Measurements from ENCODE around the gene ADAMTS14. TPM values are rescaled to one million over a fixed set of nuclear protein-coding genes. Genes with fewer than 3 reads are reported as not detected.

ADAMTS14 gene
- total RNA-seq, 2 experiments from 2014 or later, result not detected

DNA sequence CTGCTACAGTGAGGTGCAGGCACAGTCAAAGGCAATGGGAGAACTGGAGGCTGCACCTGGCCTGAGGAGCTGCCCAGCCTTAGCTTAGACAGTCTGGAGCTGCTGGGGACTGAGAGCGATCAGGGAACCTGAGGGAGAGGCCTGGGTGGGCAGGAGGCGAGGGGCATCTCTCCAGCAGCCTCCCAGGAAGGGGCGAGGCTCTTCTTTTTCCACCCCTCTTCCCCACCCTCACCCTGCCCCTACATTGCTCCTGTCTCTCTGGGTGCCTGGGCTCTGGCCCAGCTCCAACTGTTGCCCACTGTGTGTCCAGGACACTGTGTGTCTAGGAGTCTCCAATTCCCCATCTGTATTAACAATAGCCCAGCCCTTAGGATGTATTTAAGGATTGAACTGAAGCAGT, 76.0 kb downstream of the ADAMTS14 start:
- no peak overlapping the region for H3K4me3 Mint-ChIP-seq
- no peaks in the 10 kb centered on the region for H3K36me3 Mint-ChIP-seq
- no peaks in the 10 kb centered on the region for H3K27me3 Mint-ChIP-seq
- ChIA-PET CTCF (interaction anchor here (0.8 to 1.2 kb wide), 3 partner anchors 9 to 198 kb away, joined by 3 to 4 read pairs (median 3); no protein-coding TSS in a partner anchor), POLR2A (no interaction called here)
- intact Hi-C loops (cut with micrococcal nuclease), result no loop called here
- no peaks in the 10 kb centered on the region for H3K9me3 Mint-ChIP-seq
- H3K27ac Mint-ChIP-seq, result no peak overlapping the region
- no peaks in the 10 kb centered on the region for H3K4me1 Mint-ChIP-seq (ENCODE audit: low read depth)
- no peak for DNase-seq

DNA sequence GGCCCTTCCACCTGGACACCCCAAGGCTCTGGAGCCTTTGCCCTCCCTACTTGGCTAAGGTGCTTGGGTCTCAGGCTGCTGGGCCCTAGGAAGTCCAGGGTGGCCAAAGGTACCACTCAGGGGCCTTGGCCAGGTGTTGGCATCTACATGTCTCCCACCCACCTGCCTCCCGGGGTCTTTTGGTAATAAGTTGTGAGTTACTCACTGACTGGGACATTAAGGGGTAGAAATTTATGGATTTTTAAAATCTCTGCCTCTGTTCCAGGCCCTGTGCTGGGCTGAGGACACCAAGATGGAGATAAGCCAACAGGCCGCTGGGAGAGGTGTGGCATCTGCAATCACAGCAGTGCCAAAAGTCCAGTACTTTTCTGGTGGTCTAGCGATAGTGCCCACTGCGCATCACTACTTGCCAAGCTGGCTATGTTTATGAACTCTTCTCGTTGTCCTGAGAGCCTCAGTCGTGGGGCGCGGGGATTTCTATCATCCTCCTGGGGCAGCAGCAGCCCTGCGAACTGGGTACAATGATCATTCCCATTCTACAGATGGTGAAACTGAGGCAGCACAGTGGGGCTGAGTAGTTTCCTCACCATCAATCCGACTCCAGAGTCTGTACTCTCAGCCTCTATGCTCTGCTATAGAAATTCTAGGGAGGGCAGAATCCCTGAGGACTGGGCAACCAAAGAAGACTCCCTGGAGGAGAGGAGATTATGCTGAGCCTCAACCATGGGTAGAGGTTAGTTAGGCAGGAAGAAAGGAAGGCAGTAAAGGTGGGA, 76.7 kb downstream of the ADAMTS14 start:
- POLR2A ChIA-PET, result no interaction called here
- Mint-ChIP-seq H3K9me3 (no peaks in the 10 kb centered on the region), H3K27ac (no peak overlapping the region), H3K4me3 (no peak overlapping the region), H3K27me3 (no peaks in the 10 kb centered on the region), H3K4me1 (ENCODE audit: low read depth) (no peaks in the 10 kb centered on the region), H3K36me3 (no peaks in the 10 kb centered on the region)
- CTCF ChIA-PET, result interaction anchor here (0.8 to 2.1 kb wide), 2 partner anchors 10 to 199 kb away, joined by 3 to 12 read pairs; no protein-coding TSS in a partner anchor
- intact Hi-C loops (cut with micrococcal nuclease), result no loop called here
- DNase-seq, result no peak

DNA sequence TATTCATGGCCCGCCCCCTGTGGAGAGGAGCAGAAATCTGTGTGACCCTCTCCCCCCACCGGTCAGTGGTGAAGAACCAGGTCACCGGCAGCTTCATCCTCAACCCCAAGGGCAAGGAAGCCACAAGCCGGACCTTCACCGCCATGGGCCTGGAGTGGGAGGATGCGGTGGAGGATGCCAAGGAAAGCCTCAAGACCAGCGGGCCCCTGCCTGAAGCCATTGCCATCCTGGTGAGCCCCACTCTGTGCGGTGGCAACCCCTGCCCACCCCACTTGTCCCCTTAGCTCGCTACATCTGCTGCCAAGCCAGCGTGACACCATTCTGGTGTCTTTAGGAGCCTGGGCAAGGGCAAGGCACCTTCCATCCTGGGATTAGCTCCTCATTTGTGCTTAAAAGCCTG, 77.5 kb downstream of the ADAMTS14 start:
- no peak overlapping the region for H3K4me3 Mint-ChIP-seq
- DNase-seq, result no peak
- no peaks in the 10 kb centered on the region for H3K27me3 Mint-ChIP-seq
- H3K36me3 Mint-ChIP-seq, result no peaks in the 10 kb centered on the region
- H3K4me1 Mint-ChIP-seq (ENCODE audit: low read depth), result no peaks in the 10 kb centered on the region
- no peak overlapping the region for H3K27ac Mint-ChIP-seq
- POLR2A ChIA-PET, result no interaction called here
- H3K9me3 Mint-ChIP-seq, result no peaks in the 10 kb centered on the region
- CTCF ChIA-PET, result interaction anchor here (2.1 kb wide), 1 partner anchor 10 kb away, joined by 12 read pairs; no protein-coding TSS in a partner anchor
- intact Hi-C loops (cut with micrococcal nuclease), result no loop called here

- no peaks in the 10 kb centered on the region for H3K27me3 Mint-ChIP-seq
- CTCF ChIA-PET, result interaction anchor here (2.1 kb wide), 1 partner anchor 9 kb away, joined by 12 read pairs; no protein-coding TSS in a partner anchor
- H3K9me3 Mint-ChIP-seq, result no peaks in the 10 kb centered on the region
- no peaks in the 10 kb centered on the region for H3K36me3 Mint-ChIP-seq
- no peak overlapping the region for H3K4me3 Mint-ChIP-seq
- no peak overlapping the region for H3K27ac Mint-ChIP-seq
- POLR2A ChIA-PET, result no interaction called here
- no peaks in the 10 kb centered on the region for H3K4me1 Mint-ChIP-seq (ENCODE audit: low read depth)
- DNase-seq, result no peak
- intact Hi-C loops (cut with micrococcal nuclease), result no loop called here
Measured at GRCh38 chr10:70750156-70750703, 77.9 kb downstream of the ADAMTS14 start.

- Mint-ChIP-seq H3K4me1 (ENCODE audit: low read depth) (no peaks in the 10 kb centered on the region), H3K36me3 (no peaks in the 10 kb centered on the region), H3K27ac (no peak overlapping the region), H3K27me3 (no peaks in the 10 kb centered on the region), H3K9me3 (no peaks in the 10 kb centered on the region), H3K4me3 (no peak overlapping the region)
- intact Hi-C loops (cut with micrococcal nuclease), result no loop called here
- no peak for DNase-seq
- ChIA-PET POLR2A (no interaction called here), CTCF (interaction anchor here (2.1 kb wide), 1 partner anchor 8 kb away, joined by 12 read pairs; no protein-coding TSS in a partner anchor)
Measured at GRCh38 chr10:70751356-70751755, 79.0 kb downstream of the ADAMTS14 start.

DNA sequence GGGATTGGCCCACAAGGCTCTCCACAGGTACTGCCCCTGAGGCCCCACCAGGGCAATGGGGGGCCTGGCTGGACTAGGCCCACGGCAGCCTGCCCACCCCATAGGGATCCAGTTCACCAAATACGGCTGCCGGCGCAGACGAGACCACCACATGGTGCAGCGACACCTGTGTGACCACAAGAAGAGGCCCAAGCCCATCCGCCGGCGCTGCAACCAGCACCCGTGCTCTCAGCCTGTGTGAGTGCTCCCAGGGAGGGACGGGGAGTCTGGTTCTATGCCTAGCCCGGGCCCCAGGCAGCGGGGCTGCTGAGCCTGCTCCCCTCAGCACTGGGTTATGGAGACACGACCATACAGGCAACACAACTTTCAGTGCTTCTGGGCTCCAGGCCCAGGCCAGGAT, 79.7 kb downstream of the ADAMTS14 start:
- H3K9me3 Mint-ChIP-seq, result no peaks in the 10 kb centered on the region
- no peak overlapping the region for H3K4me3 Mint-ChIP-seq
- no peaks in the 10 kb centered on the region for H3K27me3 Mint-ChIP-seq
- ChIA-PET CTCF (no interaction called here), POLR2A (no interaction called here)
- H3K36me3 Mint-ChIP-seq, result no peaks in the 10 kb centered on the region
- intact Hi-C loops (cut with micrococcal nuclease), result no loop called here
- no peak overlapping the region for H3K27ac Mint-ChIP-seq
- no peaks in the 10 kb centered on the region for H3K4me1 Mint-ChIP-seq (ENCODE audit: low read depth)
- DNase-seq, result no peak

- no peaks in the 10 kb centered on the region for H3K9me3 Mint-ChIP-seq
- ChIA-PET CTCF (interaction anchor here (3.1 kb wide), 1 partner anchor 193 kb away, joined by 10 read pairs; no protein-coding TSS in a partner anchor), POLR2A (no interaction called here)
- H3K27ac Mint-ChIP-seq, result no peak overlapping the region
- H3K4me1 Mint-ChIP-seq (ENCODE audit: low read depth), result no peaks in the 10 kb centered on the region
- no peak for DNase-seq
- H3K4me3 Mint-ChIP-seq, result no peak overlapping the region
- no peaks in the 10 kb centered on the region for H3K36me3 Mint-ChIP-seq
- intact Hi-C loops (cut with micrococcal nuclease), result no loop called here
- no peaks in the 10 kb centered on the region for H3K27me3 Mint-ChIP-seq
Measured at GRCh38 chr10:70752571-70752970, 80.3 kb downstream of the ADAMTS14 start.

DNA sequence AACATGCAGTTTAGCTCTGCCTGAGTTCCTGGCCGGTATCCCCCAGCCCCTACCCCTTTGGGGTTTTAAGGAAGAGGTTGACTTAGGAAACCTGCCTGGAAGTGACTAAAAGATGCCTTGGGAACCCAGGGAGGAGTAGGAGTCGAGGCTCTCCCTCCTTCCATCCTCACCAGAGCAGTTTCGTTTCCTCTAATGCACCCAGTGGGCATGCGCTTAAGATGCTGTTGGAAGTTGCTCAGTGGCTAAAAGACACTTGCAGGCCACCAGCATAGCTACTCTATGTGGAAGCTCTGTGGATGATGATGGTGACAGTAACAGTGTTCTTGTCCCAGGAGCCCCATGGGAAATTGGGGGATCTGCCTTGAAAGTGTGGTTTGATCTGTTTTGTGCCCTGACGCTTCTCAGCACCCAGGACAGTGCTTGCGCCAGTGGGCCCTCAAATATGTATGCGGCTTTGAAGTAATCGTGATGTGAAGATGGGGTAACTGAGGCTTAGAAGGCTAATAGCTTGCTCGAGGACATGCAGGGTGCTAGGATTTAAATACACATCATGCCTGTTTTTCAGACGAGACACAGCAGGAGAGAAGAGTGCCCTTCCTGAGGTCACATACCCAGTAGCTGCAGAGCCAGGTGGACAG, 80.8 kb downstream of the ADAMTS14 start:
- Mint-ChIP-seq H3K4me1 (ENCODE audit: low read depth) (no peaks in the 10 kb centered on the region), H3K36me3 (no peaks in the 10 kb centered on the region), H3K9me3 (no peaks in the 10 kb centered on the region), H3K4me3 (no peak overlapping the region), H3K27me3 (no peaks in the 10 kb centered on the region), H3K27ac (no peak overlapping the region)
- ChIA-PET POLR2A (no interaction called here), CTCF (interaction anchor here (2.5 to 3.1 kb wide), 2 partner anchors 194 to 202 kb away, joined by 10 to 13 read pairs; no protein-coding TSS in a partner anchor)
- DNase-seq, result no peak
- intact Hi-C loops (cut with micrococcal nuclease), result no loop called here

- intact Hi-C loops (cut with micrococcal nuclease), result no loop called here
- H3K9me3 Mint-ChIP-seq, result no peaks in the 10 kb centered on the region
- ChIA-PET CTCF (interaction anchor here (0.6 to 3.1 kb wide), 5 partner anchors 8 to 293 kb away, joined by 3 to 13 read pairs (median 6); no protein-coding TSS in a partner anchor), POLR2A (no interaction called here)
- no peak overlapping the region for H3K27ac Mint-ChIP-seq
- no peaks in the 10 kb centered on the region for H3K36me3 Mint-ChIP-seq
- H3K4me1 Mint-ChIP-seq (ENCODE audit: low read depth), result peaks cover 6% of the 10 kb centered on the region
- DNase-seq, result no peak
- H3K27me3 Mint-ChIP-seq, result no peaks in the 10 kb centered on the region
- no peak overlapping the region for H3K4me3 Mint-ChIP-seq
Measured at GRCh38 chr10:70753841-70754621, 81.7 kb downstream of the ADAMTS14 start.

DNA sequence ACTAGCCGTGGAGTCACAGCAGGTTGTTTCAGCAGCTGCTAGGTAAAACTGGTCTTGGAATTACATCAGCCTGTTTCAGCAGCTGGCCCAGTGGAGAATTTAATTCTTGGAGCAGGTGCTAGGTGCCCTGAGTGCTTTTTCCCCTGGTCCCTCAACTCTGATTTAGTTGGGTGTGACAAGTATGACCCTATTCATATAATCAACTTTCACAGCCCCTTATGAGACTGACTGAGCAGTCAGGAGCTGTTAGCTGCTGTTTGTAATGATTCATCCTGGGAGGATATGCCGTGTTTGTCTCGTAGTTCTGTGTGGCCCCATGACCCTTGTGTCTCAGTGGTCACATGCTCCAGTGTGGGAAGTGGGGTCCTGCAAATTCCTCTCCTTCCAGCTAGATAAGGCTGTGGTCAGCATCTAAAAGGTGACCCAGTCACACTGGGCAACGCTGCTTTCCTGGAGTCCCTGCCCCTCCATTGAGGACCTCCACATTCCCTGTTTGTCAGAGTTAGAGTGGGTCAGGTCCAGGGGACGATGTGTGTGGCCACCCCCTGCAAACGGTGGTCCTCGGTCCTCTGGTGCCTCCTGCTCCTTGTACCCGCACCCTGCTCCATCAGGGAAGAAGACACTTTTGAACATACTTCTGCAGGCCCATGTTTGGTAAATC, 84.5 kb downstream of the ADAMTS14 start:
- CTCF ChIA-PET, result interaction anchor here (4.0 to 6.1 kb wide), 3 partner anchors 197 to 295 kb away, joined by 25 to 85 read pairs (median 40); no protein-coding TSS in a partner anchor
- Mint-ChIP-seq H3K27ac (no peak overlapping the region), H3K27me3 (peaks cover 2% of the 10 kb centered on the region), H3K36me3 (no peaks in the 10 kb centered on the region), H3K4me3 (no peak overlapping the region), H3K4me1 (ENCODE audit: low read depth) (peaks cover 7% of the 10 kb centered on the region), H3K9me3 (no peaks in the 10 kb centered on the region)
- intact Hi-C loops (cut with micrococcal nuclease), result loop anchor here (1.0 kb wide), 1 partner anchor 138 kb away; no protein-coding TSS in a partner anchor
- POLR2A ChIA-PET, result no interaction called here
- no peak for DNase-seq

DNA sequence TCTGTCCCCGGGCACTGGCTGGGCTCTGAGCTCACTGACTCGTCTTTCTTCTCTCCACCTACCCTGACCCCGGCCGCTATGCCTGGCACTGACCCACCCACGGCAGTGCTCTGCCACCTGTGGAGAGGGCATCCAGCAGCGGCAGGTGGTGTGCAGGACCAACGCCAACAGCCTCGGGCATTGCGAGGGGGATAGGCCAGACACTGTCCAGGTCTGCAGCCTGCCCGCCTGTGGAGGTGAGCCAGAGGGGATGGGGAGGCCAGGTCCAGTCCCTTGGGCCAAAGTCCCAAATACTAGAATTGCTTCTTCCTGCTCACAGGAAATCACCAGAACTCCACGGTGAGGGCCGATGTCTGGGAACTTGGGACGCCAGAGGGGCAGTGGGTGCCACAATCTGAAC, 85.5 kb downstream of the ADAMTS14 start:
- Mint-ChIP-seq H3K9me3 (no peaks in the 10 kb centered on the region), H3K4me1 (ENCODE audit: low read depth) (peaks cover 7% of the 10 kb centered on the region), H3K27ac (no peak overlapping the region), H3K27me3 (peaks cover 2% of the 10 kb centered on the region), H3K36me3 (no peaks in the 10 kb centered on the region), H3K4me3 (no peak overlapping the region)
- ChIA-PET CTCF (interaction anchor here (0.5 to 6.1 kb wide), 11 partner anchors 8 to 477 kb away, joined by 3 to 85 read pairs (median 4); no protein-coding TSS in a partner anchor), POLR2A (interaction anchor here (1.0 kb wide), 1 partner anchor 139 kb away, joined by 3 read pairs; no protein-coding TSS in a partner anchor)
- intact Hi-C loops (cut with micrococcal nuclease), result loop anchor here (2.0 kb wide), 1 partner anchor 297 kb away; no protein-coding TSS in a partner anchor
- DNase-seq, result no peak
